HG02884 (cell line): ENCODE results near the gene ATP6V1C2.

Source experiments
- ATAC-seq: cut with Tn5 transposase; IDR thresholded peaks from one replicate; pipeline ENCODE4 v1.9.1; 2021; ENCODE audit warnings: mild to moderate bottlenecking, moderate library complexity; ENCODE audit not compliant: unreplicated experiment

ATP6V1C2 gene

DNA sequence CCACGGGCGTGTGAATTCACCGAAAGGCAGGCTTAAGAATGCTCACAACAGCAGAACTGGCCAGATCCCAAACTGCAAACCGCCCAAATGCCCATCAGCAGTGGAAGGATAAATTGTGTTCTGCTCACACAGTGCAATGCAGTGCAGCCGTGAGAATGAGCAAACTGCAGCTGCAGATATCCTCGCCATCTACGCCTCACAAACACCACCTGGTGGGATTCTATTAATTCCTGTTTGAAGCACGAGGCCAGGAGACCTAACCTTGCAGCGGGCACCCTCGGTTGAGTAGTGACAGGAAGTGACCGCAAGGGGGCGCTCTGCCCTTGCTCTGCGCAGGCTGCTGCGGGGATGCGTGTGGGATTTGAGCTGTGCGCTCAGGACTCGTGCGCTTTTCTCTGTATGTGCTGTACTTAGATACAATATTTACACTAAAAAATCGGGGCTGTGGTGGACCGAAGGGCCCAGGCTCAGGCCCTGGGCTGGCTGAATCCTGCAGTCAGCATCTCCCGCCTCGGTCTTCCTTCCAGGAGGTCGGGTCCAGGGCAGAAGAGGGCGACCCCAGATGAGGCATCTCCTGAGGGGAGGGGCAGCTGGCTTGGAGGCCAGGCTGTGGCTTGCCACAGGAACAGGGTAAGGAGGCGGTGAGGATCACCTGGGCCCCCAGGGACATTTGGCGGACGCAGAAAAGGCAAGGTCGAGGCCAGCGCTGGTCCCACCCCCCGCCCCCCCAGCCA, 110.9 kb downstream of the ATP6V1C2 start:
- peak; percentile 86 for ATAC-seq

DNA sequence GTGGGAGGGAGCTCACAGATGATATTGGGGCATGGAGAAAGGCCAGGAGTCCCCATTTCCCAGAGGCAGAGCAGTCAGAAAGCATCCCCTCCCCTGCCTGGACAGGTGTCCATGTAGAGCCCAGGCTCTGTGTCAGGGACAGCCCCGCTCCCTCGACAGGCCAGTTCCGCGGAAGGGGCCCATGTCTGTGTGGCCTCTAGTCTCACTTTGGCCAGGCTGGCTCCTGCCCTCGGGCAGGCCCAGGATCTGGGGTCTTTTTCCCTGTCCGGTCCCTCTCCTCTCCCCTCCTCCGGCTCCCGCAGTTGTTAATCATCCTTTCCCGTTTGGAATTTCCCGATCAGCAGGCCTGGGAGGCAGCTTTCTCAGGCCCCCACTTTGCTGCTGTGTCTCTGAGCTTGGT, 111.6 kb downstream of the ATP6V1C2 start:
- ATAC-seq, result no peak

DNA sequence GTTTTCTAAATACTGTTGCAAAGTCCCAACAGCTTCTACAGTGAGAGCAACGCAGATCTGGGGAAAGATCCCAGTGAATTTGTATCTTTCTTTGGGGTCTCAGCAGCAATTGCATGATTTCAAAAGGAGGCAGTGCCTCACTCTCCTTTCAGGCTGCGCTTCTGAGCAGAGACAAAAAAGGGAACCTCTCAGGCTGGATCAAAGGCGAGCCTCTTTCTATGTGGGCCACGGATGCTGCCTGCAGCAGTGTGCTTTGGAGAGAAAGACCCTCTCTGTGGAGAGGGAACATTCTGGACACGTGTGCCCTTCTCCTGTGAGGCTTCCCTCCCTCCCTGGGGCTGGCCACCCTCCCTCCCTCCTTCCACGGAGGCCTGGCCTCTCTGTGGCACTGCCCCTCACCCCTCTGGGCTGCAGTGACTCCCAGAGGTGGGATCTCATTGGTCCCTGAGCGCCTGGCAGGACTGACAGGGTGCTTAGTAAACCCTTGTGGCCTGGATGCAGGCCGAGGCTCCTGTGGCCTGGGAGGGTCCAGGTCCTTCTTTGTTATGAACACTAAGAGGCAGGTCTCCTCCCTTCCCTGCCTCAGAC, 112.7 kb downstream of the ATP6V1C2 start:
- no peak for ATAC-seq
